HEK293T (cell line): ENCODE data around the gene ZNF865.

Experiments
- CTCF ChIA-PET: fragments of 350-600 bp; formaldehyde crosslinking; extraction: SDS; loops from one replicate; lab custom pipeline; 2021; ENCODE audit warnings: antibody characterized with exemption, inconsistent platforms; lab: Yijun Ruan, JAX
- POLR2A ChIA-PET: fragments of 350-600 bp; formaldehyde crosslinking; extraction: SDS; loops from one replicate; lab custom pipeline; 2020; ENCODE audit warnings: antibody characterized with exemption, inconsistent platforms; lab: Yijun Ruan, JAX
- DNase-seq: peaks from one replicate; pipeline ENCODE4 v3.0.0; 2012; ENCODE audit warnings: mixed read lengths; ENCODE audit errors: extremely low spot score
- ARNT ChIP-seq: fragments of 450-650 bp; IDR thresholded peaks from 2 replicates; pipeline ENCODE4 v1.6.1; 2017; ENCODE audit warnings: mild to moderate bottlenecking
- BHLHE40 ChIP-seq: fragments of 450-650 bp; IDR thresholded peaks from 2 replicates; pipeline ENCODE4 v1.6.1; 2016; ENCODE audit warnings: mild to moderate bottlenecking, moderate library complexity, borderline replicate concordance
- CTBP1 ChIP-seq: fragments of 450-650 bp; IDR thresholded peaks from 2 replicates; pipeline ENCODE4 v1.6.1; 2016; ENCODE audit warnings: borderline replicate concordance
- ELF4 ChIP-seq: fragments of 450-650 bp; IDR thresholded peaks from 2 replicates; pipeline ENCODE4 v1.6.1; 2017; ENCODE audit warnings: antibody characterized with exemption
- FOXA1 ChIP-seq: fragments of 450-650 bp; IDR thresholded peaks from 2 replicates; pipeline ENCODE4 v1.6.1; 2016; ENCODE audit warnings: mild to moderate bottlenecking
- FOXK2 ChIP-seq: fragments of 450-650 bp; IDR thresholded peaks from 2 replicates; pipeline ENCODE4 v1.6.1; 2016; ENCODE audit warnings: mild to moderate bottlenecking
- FOXM1 ChIP-seq: fragments of 450-650 bp; IDR thresholded peaks from 2 replicates; pipeline ENCODE4 v1.6.1; 2017; ENCODE audit warnings: mild to moderate bottlenecking, borderline replicate concordance
- HDGF ChIP-seq: fragments of 450-650 bp; IDR thresholded peaks from 2 replicates; pipeline ENCODE4 v1.6.1; 2017; ENCODE audit warnings: antibody characterized with exemption, borderline replicate concordance
- L3MBTL2 ChIP-seq: fragments of 450-650 bp; conservative IDR thresholded peaks from 2 replicates; pipeline ENCODE4 v1.6.1; 2016; ENCODE audit warnings: mild to moderate bottlenecking
- LEF1 ChIP-seq: fragments of 450-650 bp; IDR thresholded peaks from 2 replicates; pipeline ENCODE4 v1.6.1; 2017; ENCODE audit warnings: mild to moderate bottlenecking, borderline replicate concordance
- NFRKB ChIP-seq: fragments of 450-650 bp; IDR thresholded peaks from 2 replicates; pipeline ENCODE4 v1.6.1; 2016; ENCODE audit warnings: mild to moderate bottlenecking, moderate library complexity
- PKNOX1 ChIP-seq: fragments of 450-650 bp; IDR thresholded peaks from 2 replicates; pipeline ENCODE4 v1.6.1; 2016
- SP1 ChIP-seq: fragments of 450-650 bp; IDR thresholded peaks from 2 replicates; pipeline ENCODE4 v1.6.1; 2017
- SUZ12 ChIP-seq: fragments of 450-650 bp; IDR thresholded peaks from 2 replicates; pipeline ENCODE4 v1.6.1; 2016; ENCODE audit warnings: mild to moderate bottlenecking
- TARDBP ChIP-seq: fragments of 450-650 bp; IDR thresholded peaks from 2 replicates; pipeline ENCODE4 v1.6.1; 2016
- ZNF384 ChIP-seq: fragments of 450-650 bp; IDR thresholded peaks from 2 replicates; pipeline ENCODE4 v1.6.1; 2016

The ZNF865 gene

GRCh38 chr19:55576746-55577145, 28.7 kb upstream of the ZNF865 start:
- CTCF ChIA-PET: no interaction called here
- DNase-seq: no peak
- POLR2A ChIA-PET: no interaction called here
- TF ChIP-seq NFRKB (no peak), ELF4 (no peak), L3MBTL2 (no peak), ZNF384 (no peak), PKNOX1 (no peak), CTBP1 (no peak), FOXK2 (no peak), SUZ12 (no peak), SP1 (no peak), ARNT (no peak), HDGF (no peak), BHLHE40 (no peak), LEF1 (no peak), FOXM1 (no peak), TARDBP (no peak), FOXA1 (no peak)

- CTCF ChIA-PET: no interaction called here
- POLR2A ChIA-PET: no interaction called here
- DNase-seq: no peak
- TF ChIP-seq BHLHE40: no peak
- TF ChIP-seq HDGF: no peak
- no peak for TF ChIP-seq PKNOX1
- no peak for TF ChIP-seq NFRKB
- no peak for TF ChIP-seq ELF4
- TF ChIP-seq FOXM1: no peak
- TF ChIP-seq FOXK2: no peak
- no peak for TF ChIP-seq TARDBP
- TF ChIP-seq ARNT: no peak
- no peak for TF ChIP-seq SUZ12
- TF ChIP-seq L3MBTL2: no peak
- TF ChIP-seq ZNF384: no peak
- no peak for TF ChIP-seq CTBP1
- TF ChIP-seq LEF1: no peak
- no peak for TF ChIP-seq FOXA1
- no peak for TF ChIP-seq SP1
These were observed 27.3 kb upstream of the ZNF865 start for GRCh38 chr19:55578031-55578760.

GRCh38 chr19:55578761-55579747, 26.4 kb upstream of the ZNF865 start:
- CTCF ChIA-PET: no interaction called here
- TF ChIP-seq NFRKB: no peak
- TF ChIP-seq ELF4: no peak
- no peak for DNase-seq
- POLR2A ChIA-PET: no interaction called here

GRCh38 chr19:55579766-55580621, 25.5 kb upstream of the ZNF865 start:
- POLR2A ChIA-PET: interaction anchor here (0.6 to 2.7 kb wide), 11 partner anchors 9 to 74 kb away, joined by 3 to 26 read pairs (median 4); partner anchors contain the start of genes FIZ1, ZNF524 and ZNF865
- no peak for TF ChIP-seq BHLHE40
- TF ChIP-seq L3MBTL2: no peak
- TF ChIP-seq FOXK2: no peak
- no peak for TF ChIP-seq CTBP1
- no peak for TF ChIP-seq HDGF
- TF ChIP-seq FOXA1: no peak
- no peak for TF ChIP-seq ELF4
- no peak for TF ChIP-seq SUZ12
- CTCF ChIA-PET: interaction anchor here (1.2 kb wide), 1 partner anchor 76 kb away, joined by 3 read pairs; no protein-coding TSS in a partner anchor
- no peak for DNase-seq

GRCh38 chr19:55580628-55581144, 24.8 kb upstream of the ZNF865 start, which contains the start of gene ZNF579:
ZNF579 (minus strand) TSS chr19:55580848; CDS start chr19:55579639, 1,209 bp downstream.
- POLR2A ChIA-PET: interaction anchor here (0.6 to 2.7 kb wide), 15 partner anchors 10 to 74 kb away, joined by 3 to 26 read pairs (median 3); partner anchors contain the start of genes FIZ1, ZNF524 and ZNF865
- CTCF ChIA-PET: interaction anchor here (1.2 kb wide), 1 partner anchor 77 kb away, joined by 3 read pairs; no protein-coding TSS in a partner anchor

More at GRCh38 chr19:55580628-55581144, 24.8 kb upstream of the ZNF865 start, which contains the start of gene ZNF579:
- DNase-seq: peak; percentile 83
- no peak for TF ChIP-seq SP1
- TF ChIP-seq FOXM1: peak; percentile 36; the same call in 1 of the 2 replicates
